ENCODE data around the gene LRRC49. TPM values are rescaled to one million over a fixed set of nuclear protein-coding genes. Genes with fewer than 3 reads are reported as not detected.
A peak's percentile ranks its signal among the peaks of the same experiment; 100 is the strongest.

LRRC49 gene
- total and polyA plus RNA-seq, 10 of the 15 experiments (the other 5 are each of a cell fraction or from before 2014, with no cell fraction given), result 1.4 to 3.7 (median 2.9) TPM

GRCh38 chr15:70873232-70874054 is 19.2 kb upstream of the LRRC49 start (continued):
- TF ChIP-seq E2F8 (IDR thresholded peaks at IDR 0.05; ENCODE audit: low read depth, partially characterized antibody) (no peak), STAT3 (IDR thresholded peaks at IDR 0.05; ENCODE audit: low read depth, low read length) (no peak), ZSCAN29 (IDR thresholded peaks at IDR 0.05) (no peak), HCFC1 (IDR thresholded peaks at IDR 0.05; ENCODE audit: low read length) (no peak), NFYB (IDR thresholded peaks at IDR 0.05; ENCODE audit: insufficient read depth, low read depth, low read length) (no peak), ZNF24 (IDR thresholded peaks at IDR 0.05) (no peak), YBX1 (IDR thresholded peaks at IDR 0.05) (no peak), SREBF1 (IDR thresholded peaks at IDR 0.05; ENCODE audit: low read length) (no peak)

- no peak for TF ChIP-seq CHD2 (IDR thresholded peaks at IDR 0.05; ENCODE audit: borderline replicate concordance, low read depth, low read length)
- peak; percentile 15; the same call in 1 of the 2 replicates for TF ChIP-seq SMC3 (IDR thresholded peaks at IDR 0.05; ENCODE audit: borderline replicate concordance, low read length)
- TF ChIP-seq CTCF (IDR thresholded peaks at IDR 0.05 in 2 of 3, conservative IDR thresholded peaks at IDR 0.05 in 1 of 3; ENCODE audit: control insufficient read depth in 2 of 3, extremely low read depth in 1 of 3, insufficient read depth in 1 of 3, low read depth in 3 of 3, low read length in 3 of 3), result peak in 2 of 3 experiments; percentile 16 to 23; a peak in 2 of 6 replicates
- TF ChIP-seq RAD21 (IDR thresholded peaks at IDR 0.05; ENCODE audit: insufficient read depth, low read depth, low read length), result peak; percentile 52
- no TSS peak for BruUV-seq (replicated peaks)
- DNase-seq (ENCODE audit: low read depth, low spot score) (no peak), ATAC-seq (no peak), FAIRE-seq (no peak)
- in situ Hi-C loops (cut with MboI), result no loop called here
- H3K4me2 ChIP-seq (ENCODE audit: control insufficient read depth, insufficient read depth), result no peak overlapping the region
- no peaks in the 10 kb centered on the region for H3K36me3 ChIP-seq (ENCODE audit: control insufficient read depth in 2 of 2, insufficient read depth in 2 of 2, low read length in 1 of 2)
- H4K20me1 ChIP-seq (ENCODE audit: control insufficient read depth, insufficient read depth), result no peaks in the 10 kb centered on the region
- H3K79me2 ChIP-seq (ENCODE audit: control insufficient read depth, insufficient read depth, low read length), result no peaks in the 10 kb centered on the region
- ChIA-PET CTCF (interaction anchor here (0.6 kb wide), 1 partner anchor 565 kb away, joined by 3 read pairs; no protein-coding TSS in a partner anchor), POLR2A (no interaction called here), SMC1A (ENCODE audit: uncharacterized antibody, unreplicated experiment) (interaction anchor here (0.8 to 1.8 kb wide), 4 partner anchors 10 to 43 kb away, joined by 3 to 5 read pairs (median 4); no protein-coding TSS in a partner anchor), RAD21 (ENCODE audit: unreplicated experiment) (no interaction called here)
- H3K4me1 ChIP-seq (ENCODE audit: control insufficient read depth, insufficient read depth, low read length), result peaks cover 15% of the 10 kb centered on the region
- H3K4me3 ChIP-seq, result no peak overlapping the region
- H3K9me3 ChIP-seq (replicated peaks; ENCODE audit: control insufficient read depth, insufficient read depth, low read length), result no peaks in the 10 kb centered on the region
- no peak overlapping the region for H2AFZ ChIP-seq (ENCODE audit: control insufficient read depth, low read depth, low read length)
- intact Hi-C loops (cut with micrococcal nuclease; ENCODE audit: unreplicated experiment), result no loop called here
- H3K27ac ChIP-seq (ENCODE audit: control insufficient read depth, insufficient read depth), result peak overlapping the region; percentile 61; the same call in 1 of the 2 replicates
- H3K9ac ChIP-seq (ENCODE audit: control insufficient read depth, insufficient read depth, low read length), result no peak overlapping the region
- WGBS (ENCODE audit: insufficient coverage, insufficient replicate concordance, low lambda C conversion rate, missing lambda C conversion rate), result 72% methylated on average over 7 of the region's 7 CpGs
- H3K27me3 ChIP-seq (replicated peaks in 1 of 2; ENCODE audit: control insufficient read depth in 2 of 2, insufficient read depth in 2 of 2, low read length in 1 of 2), result no peaks in the 10 kb centered on the region
These were observed 17.4 kb upstream of the LRRC49 start for GRCh38 chr15:70875001-70875782.

Data from GM12878 (cell line).